DND-41 (cell line): Measurements from ENCODE around the gene TRIP12.
"Not testable (repeated sequence)": the region's sequence is repeated elsewhere in the genome, so short reads cannot be mapped to it uniquely, and the experiment has no call there.

Experiments
- ATAC-seq: fragments of 200-7000 bp; cut with Tn5 transposase; 3 replicates; pipeline ENCODE4 v1.9.1; 2021; ENCODE audit warnings: low read depth; ENCODE audit not compliant: insufficient read depth
- DNase-seq: peaks from one replicate; pipeline ENCODE4 v3.0.0-alpha.2; 2020
- H2AFZ ChIP-seq: 2 replicates; pipeline ENCODE4 v1.6.0; 2012; ENCODE audit warnings: low read depth, low read length
- H3K27ac ChIP-seq: 2 replicates; pipeline ENCODE4 v1.5.1; 2012; ENCODE audit warnings: low read length, inconsistent platforms
- H3K27me3 ChIP-seq: fragments of 200-600 bp; sonication (generic); 2 replicates; pipeline ENCODE4 v1.6.0; 2012; ENCODE audit warnings: low read length, mild to moderate bottlenecking, inconsistent platforms; ENCODE audit not compliant: insufficient read depth, poor library complexity
- H3K36me3 ChIP-seq: 2 replicates; pipeline ENCODE4 v1.5.1; 2012; ENCODE audit warnings: low read length, inconsistent platforms; ENCODE audit not compliant: insufficient read depth
- H3K4me1 ChIP-seq: 2 replicates; pipeline ENCODE4 v1.5.1; 2012; ENCODE audit warnings: mild to moderate bottlenecking, low read length; ENCODE audit not compliant: insufficient read depth
- H3K4me2 ChIP-seq: 2 replicates; pipeline ENCODE4 v1.6.0; 2012; ENCODE audit warnings: mild to moderate bottlenecking, moderate library complexity, low read length, inconsistent platforms; ENCODE audit not compliant: insufficient read depth
- H3K4me3 ChIP-seq, 2 experiments: fragments of 200-600 bp in 1 of 2; shearing (Covaris generic) in 1 of 2; 2 replicates each; pipeline ENCODE4 v1.5.1; 2012 to 2016; ENCODE audit warnings: inconsistent platforms in 2 of 2, low read length in 2 of 2, mild to moderate bottlenecking in 2 of 2, low read depth in 1 of 2, moderate library complexity in 1 of 2
- H3K79me2 ChIP-seq: 2 replicates; pipeline ENCODE4 v1.6.0; 2012; ENCODE audit warnings: low read length, inconsistent platforms; ENCODE audit not compliant: insufficient read depth
- H3K9ac ChIP-seq: 2 replicates; pipeline ENCODE4 v1.6.0; 2012; ENCODE audit warnings: low read depth, mild to moderate bottlenecking, inconsistent platforms, low read length, moderate library complexity
- H3K9me3 ChIP-seq: 2 replicates; pipeline ENCODE4 v1.5.1; 2012; ENCODE audit warnings: low read length, moderate library complexity, mild to moderate bottlenecking, inconsistent platforms; ENCODE audit not compliant: insufficient read depth, severe bottlenecking
- H4K20me1 ChIP-seq: 2 replicates; pipeline ENCODE4 v1.6.0; 2012; ENCODE audit warnings: low read length; ENCODE audit not compliant: insufficient read depth
- CTCF ChIP-seq: IDR thresholded peaks from 2 replicates; pipeline ENCODE4 v1.5.1; 2012; ENCODE audit warnings: borderline replicate concordance, low read length, moderate library complexity, mild to moderate bottlenecking; ENCODE audit not compliant: poor library complexity, severe bottlenecking; ENCODE audit errors: extremely low read depth
- EZH2 ChIP-seq: IDR thresholded peaks from 3 replicates; pipeline ENCODE4 v1.6.1; 2012; ENCODE audit warnings: borderline replicate concordance, low read depth, mild to moderate bottlenecking, moderate library complexity, low read length, inconsistent platforms; ENCODE audit not compliant: severe bottlenecking

TRIP12 gene

GRCh38 chr2:229838729-229839128 lies 83.1 kb downstream of the TRIP12 start:
- peaks cover 50% of the 10 kb centered on the region for H3K36me3 ChIP-seq

DNA sequence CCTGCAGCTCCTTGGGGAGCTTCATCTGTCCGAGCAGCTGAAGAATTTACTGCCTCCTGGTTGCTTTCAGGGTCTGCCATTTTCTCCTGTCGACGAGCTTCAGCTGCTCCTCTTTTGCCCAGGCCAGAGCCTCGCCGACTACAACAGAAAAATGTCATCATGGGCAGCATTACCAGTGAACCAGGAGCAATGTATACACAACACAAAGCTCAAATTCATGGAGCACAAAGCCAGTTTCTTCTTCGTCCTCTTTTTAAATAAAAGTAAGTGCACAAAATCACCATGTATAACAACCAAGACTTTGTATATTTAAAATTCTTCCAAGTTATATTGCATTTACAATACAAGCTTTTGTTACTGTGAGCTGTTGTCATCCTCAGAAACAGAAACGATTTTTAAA lies 85.0 kb downstream of the TRIP12 start:
- peaks cover 47% of the 10 kb centered on the region for H3K36me3 ChIP-seq
- no peaks in the 10 kb centered on the region for H3K27me3 ChIP-seq
- peak overlapping the region; percentile 54; the same call in 1 of the 2 replicates for H3K27ac ChIP-seq
- peaks cover 6% of the 10 kb centered on the region; the same call in 1 of the 2 replicates for H4K20me1 ChIP-seq
- no peak overlapping the region for H3K4me2 ChIP-seq
- DNase-seq (no peak), ATAC-seq (no peak)
- peaks cover 35% of the 10 kb centered on the region for H3K79me2 ChIP-seq
- no peaks in the 10 kb centered on the region for H3K9me3 ChIP-seq
- no peak overlapping the region for H3K9ac ChIP-seq
- H3K4me3 ChIP-seq = no peak overlapping the region
- TF ChIP-seq CTCF (no peak), EZH2 (no peak)
- H2AFZ ChIP-seq = no peak overlapping the region
- H3K4me1 ChIP-seq = peaks cover 30% of the 10 kb centered on the region

More at GRCh38 chr2:229838729-229839128, 83.1 kb downstream of the TRIP12 start:
- H3K4me3 ChIP-seq = no peak overlapping the region
- H4K20me1 ChIP-seq = peaks cover 3% of the 10 kb centered on the region; the same call in 1 of the 2 replicates
- no peak overlapping the region for H2AFZ ChIP-seq
- H3K27ac ChIP-seq = no peak overlapping the region
- H3K9me3 ChIP-seq = no peaks in the 10 kb centered on the region
- H3K79me2 ChIP-seq = peaks cover 30% of the 10 kb centered on the region
- no peak for TF ChIP-seq EZH2
- no peak for TF ChIP-seq CTCF
- DNase-seq = no peak
- no peaks in the 10 kb centered on the region for H3K27me3 ChIP-seq
- peaks cover 30% of the 10 kb centered on the region for H3K4me1 ChIP-seq
- H3K4me2 ChIP-seq = no peak overlapping the region
- ATAC-seq = no peak
- H3K9ac ChIP-seq = no peak overlapping the region

- Histone ChIP-seq H2AFZ (no peak overlapping the region), H3K4me2 (0 out of 2 replicates have a peak overlapping the region, but pooled peaks have one; percentile 21), H3K27ac (peak overlapping the region; percentile 68; the same call in 1 of the 2 replicates), H3K4me1 (peaks cover 30% of the 10 kb centered on the region), H3K79me2 (peaks cover 37% of the 10 kb centered on the region), H3K4me3 (no peak overlapping the region), H3K27me3 (no peaks in the 10 kb centered on the region), H3K9me3 (no peaks in the 10 kb centered on the region), H3K36me3 (peaks cover 53% of the 10 kb centered on the region), H4K20me1 (peaks cover 9% of the 10 kb centered on the region; the same call in 1 of the 2 replicates), H3K9ac (no peak overlapping the region)
- no peak for TF ChIP-seq EZH2
- no peak for TF ChIP-seq CTCF
- ATAC-seq = peak; percentile 87
- DNase-seq = no peak
These were observed 86.1 kb downstream of the TRIP12 start for GRCh38 chr2:229835596-229836283.

GRCh38 chr2:229834368-229834767 lies 87.4 kb downstream of the TRIP12 start:
- Histone ChIP-seq H3K4me1 (peaks cover 30% of the 10 kb centered on the region), H3K79me2 (peaks cover 37% of the 10 kb centered on the region), H3K36me3 (peaks cover 54% of the 10 kb centered on the region)
- H3K9me3 ChIP-seq, H3K9ac ChIP-seq, H4K20me1 ChIP-seq, H3K4me3 ChIP-seq, H2AFZ ChIP-seq, H3K27me3 ChIP-seq, H3K27ac ChIP-seq, DNase-seq, ATAC-seq, H3K4me2 ChIP-seq: not testable (repeated sequence)
